GM12878 (cell line): ENCODE measurements around the gene MEIKIN.

ENCODE experiments used
- JUND ChIP-seq: IDR thresholded peaks from 2 replicates; pipeline ENCODE4 v1.6.1; 2012; ENCODE audit warnings: low read depth, mild to moderate bottlenecking, low read length, improper control_type of control experiment, moderate library complexity
- SPI1 ChIP-seq: IDR thresholded peaks from 2 replicates; pipeline ENCODE4 v1.6.1; 2011; ENCODE audit warnings: low read depth, mild to moderate bottlenecking, low read length, moderate library complexity, borderline replicate concordance; ENCODE audit not compliant: insufficient read depth
- YY1 ChIP-seq: IDR thresholded peaks from 2 replicates; pipeline ENCODE4 v1.6.1; 2011; ENCODE audit warnings: low read depth, mild to moderate bottlenecking, low read length
- TF ChIP-seq, protein P1 (sequence below), 3 experiments: IDR thresholded peaks in 2 of 3; conservative IDR thresholded peaks in 1 of 3; 2 replicates each; pipeline ENCODE4 v1.5.1; 2011; ENCODE audit warnings: low read depth in 3 of 3, low read length in 3 of 3, mild to moderate bottlenecking in 3 of 3, control low read depth in 2 of 3, moderate library complexity in 2 of 3, inconsistent platforms in 1 of 3, mixed read lengths in 1 of 3; ENCODE audit not compliant: control insufficient read depth in 2 of 3, insufficient read depth in 1 of 3; ENCODE audit errors: extremely low read depth in 1 of 3

DNA sequence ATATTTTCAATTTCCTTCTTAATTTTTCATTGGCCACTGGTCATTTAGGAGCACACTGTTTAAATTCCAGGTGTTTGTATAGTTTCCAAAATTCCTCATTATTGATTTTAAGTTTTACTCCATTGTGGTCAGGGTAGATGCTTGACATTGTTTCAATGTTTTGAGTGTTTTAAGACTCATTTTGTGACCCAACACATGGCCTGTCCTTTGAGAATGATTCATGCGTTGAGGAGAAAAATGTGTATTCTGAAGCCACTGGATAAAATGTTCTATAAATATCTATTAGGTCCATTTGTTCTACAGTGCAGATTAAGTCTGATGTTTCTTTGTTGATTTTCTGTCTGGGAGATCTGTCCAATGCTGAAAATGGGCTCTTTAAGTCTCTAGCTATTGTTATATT is 124.2 kb downstream of the MEIKIN start:
- TF ChIP-seq, protein P1, sequence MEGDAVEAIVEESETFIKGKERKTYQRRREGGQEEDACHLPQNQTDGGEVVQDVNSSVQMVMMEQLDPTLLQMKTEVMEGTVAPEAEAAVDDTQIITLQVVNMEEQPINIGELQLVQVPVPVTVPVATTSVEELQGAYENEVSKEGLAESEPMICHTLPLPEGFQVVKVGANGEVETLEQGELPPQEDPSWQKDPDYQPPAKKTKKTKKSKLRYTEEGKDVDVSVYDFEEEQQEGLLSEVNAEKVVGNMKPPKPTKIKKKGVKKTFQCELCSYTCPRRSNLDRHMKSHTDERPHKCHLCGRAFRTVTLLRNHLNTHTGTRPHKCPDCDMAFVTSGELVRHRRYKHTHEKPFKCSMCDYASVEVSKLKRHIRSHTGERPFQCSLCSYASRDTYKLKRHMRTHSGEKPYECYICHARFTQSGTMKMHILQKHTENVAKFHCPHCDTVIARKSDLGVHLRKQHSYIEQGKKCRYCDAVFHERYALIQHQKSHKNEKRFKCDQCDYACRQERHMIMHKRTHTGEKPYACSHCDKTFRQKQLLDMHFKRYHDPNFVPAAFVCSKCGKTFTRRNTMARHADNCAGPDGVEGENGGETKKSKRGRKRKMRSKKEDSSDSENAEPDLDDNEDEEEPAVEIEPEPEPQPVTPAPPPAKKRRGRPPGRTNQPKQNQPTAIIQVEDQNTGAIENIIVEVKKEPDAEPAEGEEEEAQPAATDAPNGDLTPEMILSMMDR (IDR thresholded peaks at IDR 0.05 in 2 of 3, conservative IDR thresholded peaks at IDR 0.05 in 1 of 3; ENCODE audit: control insufficient read depth in 2 of 3, extremely low read depth in 1 of 3, insufficient read depth in 1 of 3, low read depth in 3 of 3, low read length in 3 of 3): no peak
- TF ChIP-seq JUND (no peak), SPI1 (no peak), YY1 (no peak)
